HG03432 (cell line): Measurements from ENCODE around the gene SPATA31A5.
"Not testable (repeated sequence)": the region's sequence is repeated elsewhere in the genome, so short reads cannot be mapped to it uniquely, and the experiment has no call there.

Experiments
- ATAC-seq: cut with Tn5 transposase; IDR thresholded peaks from one replicate; pipeline ENCODE4 v1.9.1; 2021; ENCODE audit warnings: mild to moderate bottlenecking, moderate library complexity; ENCODE audit not compliant: unreplicated experiment

SPATA31A5 gene

GRCh38 chr9:60914107-60914506 is at the start of gene SPATA31A5:
TSS of gene SPATA31A5 (plus strand) at chr9:60914407. CDS start at chr9:60914436, 29 bp downstream.
- not testable (repeated sequence) for ATAC-seq

GRCh38 chr9:60962990-60963350 is 48.8 kb downstream of the SPATA31A5 start:
- not testable (repeated sequence) for ATAC-seq

- ATAC-seq = not testable (repeated sequence)
These were observed 52.2 kb downstream of the SPATA31A5 start for GRCh38 chr9:60966382-60966781.
